Measurements from ENCODE around the gene GRM7.

DNA sequence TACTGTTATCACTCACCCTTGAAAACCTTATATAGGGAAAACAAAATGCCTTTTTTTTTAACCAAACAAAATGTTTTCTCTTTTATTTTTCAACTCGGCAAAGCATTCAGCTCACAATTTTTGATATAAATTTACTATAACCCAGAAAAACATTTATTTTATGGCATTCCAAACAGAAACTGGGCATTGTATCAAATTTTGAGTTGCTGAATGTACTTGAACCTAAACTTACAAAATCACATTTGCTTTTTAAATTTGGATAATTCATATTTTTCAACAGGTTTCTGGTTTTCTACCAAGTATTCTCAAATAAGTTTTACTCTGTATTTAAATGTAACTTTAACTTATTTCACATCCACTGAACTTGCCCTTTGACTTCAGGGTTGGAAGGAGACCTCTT lies 405.6 kb downstream of the GRM7 start:
- TF ChIP-seq, protein P1, sequence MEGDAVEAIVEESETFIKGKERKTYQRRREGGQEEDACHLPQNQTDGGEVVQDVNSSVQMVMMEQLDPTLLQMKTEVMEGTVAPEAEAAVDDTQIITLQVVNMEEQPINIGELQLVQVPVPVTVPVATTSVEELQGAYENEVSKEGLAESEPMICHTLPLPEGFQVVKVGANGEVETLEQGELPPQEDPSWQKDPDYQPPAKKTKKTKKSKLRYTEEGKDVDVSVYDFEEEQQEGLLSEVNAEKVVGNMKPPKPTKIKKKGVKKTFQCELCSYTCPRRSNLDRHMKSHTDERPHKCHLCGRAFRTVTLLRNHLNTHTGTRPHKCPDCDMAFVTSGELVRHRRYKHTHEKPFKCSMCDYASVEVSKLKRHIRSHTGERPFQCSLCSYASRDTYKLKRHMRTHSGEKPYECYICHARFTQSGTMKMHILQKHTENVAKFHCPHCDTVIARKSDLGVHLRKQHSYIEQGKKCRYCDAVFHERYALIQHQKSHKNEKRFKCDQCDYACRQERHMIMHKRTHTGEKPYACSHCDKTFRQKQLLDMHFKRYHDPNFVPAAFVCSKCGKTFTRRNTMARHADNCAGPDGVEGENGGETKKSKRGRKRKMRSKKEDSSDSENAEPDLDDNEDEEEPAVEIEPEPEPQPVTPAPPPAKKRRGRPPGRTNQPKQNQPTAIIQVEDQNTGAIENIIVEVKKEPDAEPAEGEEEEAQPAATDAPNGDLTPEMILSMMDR (IDR thresholded peaks at IDR 0.05) = no peak
- TF ChIP-seq POLR2A (IDR thresholded peaks at IDR 0.05) (no peak), EP300 (IDR thresholded peaks at IDR 0.05) (no peak)
